NCI-H2196 (cell line): ENCODE data around the gene TMEM178A.

ENCODE experiments used
- DNase-seq: peaks from one replicate; lab custom pipeline; 2025; ENCODE audit not compliant: unreplicated experiment; lab: John Stamatoyannopoulos, UW

The TMEM178A gene

DNA sequence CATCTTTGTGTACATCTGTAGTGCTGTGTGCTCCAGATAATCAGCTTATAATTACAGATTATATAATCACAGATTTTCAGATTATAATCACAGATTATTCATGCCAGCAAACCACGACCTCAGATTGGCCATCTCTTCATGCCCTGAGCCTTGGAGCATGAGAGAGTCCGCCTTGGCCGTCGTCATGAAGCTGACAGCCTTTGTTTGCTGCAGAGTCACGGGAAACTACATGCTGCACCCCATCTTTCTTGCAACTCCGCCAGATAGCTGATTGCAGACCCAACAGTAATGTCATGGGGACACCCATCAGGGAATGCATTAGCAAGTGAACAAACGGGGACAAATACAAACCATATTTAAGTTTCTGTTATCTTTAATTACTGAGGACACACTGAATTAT, 7.3 kb downstream of the TMEM178A start:
- DNase-seq = no peak

GRCh38 chr2:39676342-39676741, 10.6 kb downstream of the TMEM178A start:
- no peak for DNase-seq

GRCh38 chr2:39678170-39678569, 12.5 kb downstream of the TMEM178A start:
- no peak for DNase-seq

DNA sequence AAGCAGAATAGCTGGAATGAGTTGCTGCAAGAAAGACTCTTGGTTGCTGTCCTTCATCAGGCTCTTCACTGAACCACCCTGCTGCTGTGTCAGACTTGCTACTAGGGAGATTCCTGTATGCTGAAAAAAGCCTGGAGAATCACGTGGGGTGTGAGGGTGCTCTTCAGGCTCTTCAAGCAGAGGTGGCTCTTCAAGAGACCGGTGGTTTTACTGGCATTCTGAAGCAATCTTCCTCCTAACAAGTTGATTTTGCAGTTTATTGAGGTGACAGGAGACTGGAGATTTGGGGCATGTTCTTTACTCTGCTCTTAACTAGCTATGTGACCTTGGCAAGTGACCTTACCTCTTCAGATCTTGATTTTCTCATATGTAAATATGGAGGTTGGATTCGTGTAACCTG, 14.1 kb downstream of the TMEM178A start:
- no peak for DNase-seq

DNA sequence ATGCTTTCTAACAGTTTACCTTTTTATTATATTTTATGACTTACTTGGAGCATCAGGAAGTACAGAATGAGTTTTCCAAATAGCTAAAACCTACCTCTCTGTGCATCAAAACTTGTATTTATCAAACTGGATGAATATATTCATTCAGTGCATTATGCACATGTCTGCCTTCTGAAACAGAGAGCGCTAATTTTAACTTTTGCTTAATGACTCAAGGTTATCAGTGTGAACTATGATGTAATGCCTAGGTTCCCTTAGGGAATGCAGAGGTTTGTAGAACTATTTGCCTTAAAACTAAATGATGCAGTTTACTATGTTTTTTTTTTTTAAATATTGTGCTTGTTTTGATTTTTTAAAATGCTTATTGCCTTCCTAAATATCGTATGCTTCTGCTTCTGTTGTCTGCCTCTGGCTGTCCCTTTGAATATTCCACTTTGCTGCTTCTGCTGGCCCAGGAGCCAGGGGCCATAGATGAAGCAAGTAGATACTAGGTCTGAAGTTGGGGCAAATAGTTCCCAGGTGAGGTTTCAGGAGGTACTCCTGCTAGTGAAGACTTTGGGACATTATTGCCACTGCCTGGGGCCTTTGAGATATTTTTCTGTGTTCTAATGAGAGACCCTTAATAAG, 16.5 kb downstream of the TMEM178A start:
- no peak for DNase-seq

DNA sequence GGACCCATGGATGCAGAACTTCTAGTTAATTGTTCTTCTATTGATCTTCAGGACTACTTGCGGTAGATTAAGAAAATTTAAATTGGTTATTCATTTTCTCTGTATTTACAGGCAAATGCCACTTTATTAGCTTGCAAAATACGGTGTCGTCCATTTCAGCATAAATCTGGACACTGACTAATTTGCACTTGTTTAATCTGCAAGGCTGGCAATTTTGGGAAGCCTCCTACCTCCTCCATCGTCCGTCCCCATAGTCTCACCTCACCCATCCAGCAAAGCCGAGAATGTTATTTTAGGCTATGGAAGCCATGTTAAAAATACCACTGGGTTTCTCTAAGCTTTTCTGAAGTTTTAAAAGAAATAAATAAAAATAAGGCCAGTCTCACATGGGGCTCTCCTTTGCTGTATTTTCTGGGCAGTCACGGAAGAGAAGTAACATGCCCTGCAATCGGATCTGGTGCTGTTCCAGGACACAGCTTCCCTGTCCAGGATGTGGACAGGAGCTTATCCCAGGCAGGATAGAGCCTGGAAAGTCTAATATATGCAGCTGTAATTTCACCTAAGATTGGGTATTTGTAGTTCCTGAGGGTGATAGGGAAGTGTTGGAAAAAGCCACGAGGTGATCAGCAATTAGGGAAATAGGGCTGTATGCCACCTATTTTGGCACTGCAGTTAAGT, 17.4 kb downstream of the TMEM178A start:
- no peak for DNase-seq

- no peak for DNase-seq
Measured at GRCh38 chr2:39684464-39684863, 18.7 kb downstream of the TMEM178A start.

GRCh38 chr2:39685126-39685525, 19.4 kb downstream of the TMEM178A start:
- no peak for DNase-seq

DNA sequence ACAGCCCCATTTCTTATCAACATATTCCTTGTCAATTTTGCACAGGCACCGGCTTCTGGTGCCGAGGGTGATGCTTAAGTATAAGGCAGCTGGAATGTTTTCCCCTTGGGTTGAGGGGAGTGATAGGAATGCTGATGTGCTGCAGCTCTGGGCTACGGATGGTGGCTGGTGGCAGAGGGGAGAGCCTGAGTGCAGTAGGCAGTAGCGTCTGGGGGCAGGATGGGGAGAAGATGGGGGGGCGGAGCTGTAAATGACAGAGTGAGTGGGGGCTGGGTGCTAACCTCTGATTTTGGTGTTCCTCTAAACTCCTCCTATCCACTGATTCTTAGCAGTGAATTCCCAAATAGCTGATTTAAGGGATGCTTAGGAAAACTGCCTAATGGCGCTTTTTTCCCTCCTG, 20.7 kb downstream of the TMEM178A start:
- DNase-seq = no peak

GRCh38 chr2:39688181-39688580, 22.5 kb downstream of the TMEM178A start:
- no peak for DNase-seq

DNA sequence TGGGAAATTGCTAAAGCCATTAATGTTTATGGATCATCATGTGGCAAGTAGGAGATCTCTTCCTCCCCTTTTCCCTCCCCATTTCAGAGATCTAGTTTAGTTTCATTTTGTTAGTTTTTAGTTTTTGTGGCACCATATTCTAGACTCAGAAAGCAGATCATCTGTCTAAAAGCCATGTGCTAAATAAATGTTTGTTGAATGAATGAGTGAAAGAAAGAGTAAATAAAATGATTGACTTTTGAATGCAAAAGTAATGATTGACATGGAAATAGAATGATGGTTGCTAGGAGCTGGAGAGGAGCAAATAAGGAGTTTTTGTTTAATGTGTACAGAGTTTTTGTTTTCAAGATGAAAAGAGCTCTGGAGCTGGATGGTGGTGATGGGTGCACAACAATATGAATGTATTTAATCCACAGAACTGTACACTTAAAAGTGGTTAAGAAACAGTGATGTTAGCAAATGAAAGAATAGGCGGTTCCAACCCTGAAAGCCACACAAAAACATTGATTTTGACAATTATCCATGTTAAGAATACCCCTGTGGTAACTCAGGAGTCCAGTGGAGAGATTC, 23.6 kb downstream of the TMEM178A start:
- no peak for DNase-seq

DNA sequence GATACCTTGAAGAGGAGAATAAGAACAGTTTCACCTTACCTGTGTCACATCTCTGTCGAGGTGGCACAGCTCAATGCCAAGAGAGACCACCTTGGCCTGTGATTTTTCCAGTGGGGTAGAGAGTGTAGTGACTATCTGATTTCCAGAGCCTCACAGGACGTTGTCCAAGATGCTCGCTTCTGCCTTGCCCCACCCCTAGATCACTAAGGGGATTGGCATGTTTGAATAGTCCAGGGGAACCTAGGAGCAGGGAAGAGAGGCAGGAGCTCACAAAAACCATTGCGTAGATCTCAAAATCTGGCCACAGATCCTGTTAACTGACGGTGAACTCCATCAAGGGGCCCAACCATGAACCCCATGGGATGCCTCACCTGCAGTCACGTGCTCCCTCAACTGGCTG, 24.2 kb downstream of the TMEM178A start:
- no peak for DNase-seq

- DNase-seq = no peak
Measured at GRCh38 chr2:39693245-39693644, 27.5 kb downstream of the TMEM178A start.

DNA sequence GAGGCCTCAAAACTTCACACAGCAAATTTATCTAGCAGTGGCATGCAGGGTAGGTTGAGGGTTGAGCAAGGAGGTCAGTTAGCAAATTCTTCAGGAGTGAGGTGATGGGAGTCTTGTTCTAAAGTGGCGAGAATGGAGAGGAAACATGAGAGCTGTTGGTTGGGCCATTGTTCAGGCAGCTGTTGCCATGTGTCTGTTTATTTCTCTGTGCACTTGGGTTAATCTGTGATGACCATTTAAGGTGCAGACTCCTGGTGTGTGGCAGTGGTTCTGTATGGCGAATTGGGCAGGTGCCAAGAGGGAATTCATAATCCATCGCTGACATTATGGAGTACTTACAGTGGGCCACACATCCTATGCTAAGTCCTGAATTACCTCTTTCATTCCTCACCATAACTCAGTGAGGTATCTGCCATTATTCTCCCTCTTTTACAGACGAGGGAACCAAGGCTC, 30.4 kb downstream of the TMEM178A start:
- DNase-seq = peak; percentile 55

DNA sequence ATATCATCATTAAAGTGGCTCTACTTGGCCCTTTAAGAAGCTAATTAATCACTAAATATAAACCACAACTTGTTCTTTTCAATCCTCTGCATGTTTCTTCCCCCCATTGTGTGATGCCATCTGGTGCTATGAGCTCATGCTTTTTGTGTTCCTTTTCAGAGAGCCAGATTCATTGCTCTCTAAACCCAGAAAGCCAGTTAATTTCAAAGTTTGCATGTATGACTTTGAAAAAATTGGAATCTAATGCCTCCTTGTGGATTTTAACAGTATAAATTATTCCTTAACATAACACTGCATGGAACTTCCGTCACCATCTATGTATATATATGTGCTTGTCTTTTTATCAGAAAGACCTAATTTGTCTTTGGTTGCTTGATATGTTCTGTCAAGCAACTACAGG, 31.1 kb downstream of the TMEM178A start:
- DNase-seq = peak; percentile 53

GRCh38 chr2:39697454-39697853, 31.7 kb downstream of the TMEM178A start:
- no peak for DNase-seq

- DNase-seq = no peak
Measured at GRCh38 chr2:39701137-39701536, 35.4 kb downstream of the TMEM178A start.

DNA sequence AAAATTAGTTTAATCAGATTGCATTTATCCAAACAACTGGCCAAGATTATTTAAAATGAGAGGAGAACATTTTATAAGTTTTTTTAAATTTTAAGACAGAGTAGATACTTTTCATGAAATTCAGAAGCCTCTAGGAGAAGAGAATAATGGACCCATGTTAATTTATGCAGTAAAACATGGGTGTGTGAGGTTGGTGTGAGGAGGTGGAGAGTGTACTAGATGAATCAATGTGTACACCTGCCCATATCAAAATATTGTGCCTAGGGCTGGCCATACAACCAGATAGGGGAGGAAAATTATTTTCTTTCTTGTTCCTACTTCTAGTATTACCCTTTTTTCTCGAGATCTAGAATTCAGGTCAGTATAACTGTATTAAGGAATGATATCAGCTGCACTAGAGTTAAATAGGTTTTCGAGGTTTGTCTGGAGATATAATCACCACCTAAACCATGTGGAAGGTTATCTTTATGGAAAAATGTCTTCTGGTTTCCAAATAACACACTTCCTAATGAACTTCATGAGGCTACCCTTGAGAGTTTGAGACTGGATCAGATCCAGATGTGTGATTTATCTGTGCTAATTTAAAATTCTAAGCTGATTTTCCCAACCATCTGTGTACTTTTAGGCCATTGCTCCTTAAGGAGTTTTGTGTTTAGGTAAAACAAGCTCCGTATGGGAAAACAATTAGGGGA, 37.6 kb downstream of the TMEM178A start:
- no peak for DNase-seq

GRCh38 chr2:39704540-39704939, 38.8 kb downstream of the TMEM178A start:
- no peak for DNase-seq

DNA sequence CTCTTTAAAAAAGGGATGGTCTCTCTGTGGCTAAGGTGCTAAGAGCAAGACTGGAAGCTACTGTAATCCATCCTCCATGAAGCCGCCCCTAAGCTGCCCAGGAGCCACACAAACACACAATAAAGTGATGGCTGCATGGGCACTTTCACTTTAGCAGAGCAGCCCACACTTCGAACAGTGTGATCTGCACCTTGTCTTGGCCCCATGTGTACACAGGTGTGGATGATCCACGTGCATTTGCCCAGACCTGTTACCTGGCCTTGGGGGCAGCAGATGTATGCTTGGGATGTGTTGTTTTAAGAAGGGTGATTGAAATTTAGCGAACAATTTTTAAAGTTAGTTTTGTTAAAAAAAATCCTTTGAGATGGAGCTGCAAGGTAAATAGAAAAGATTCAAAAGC, 39.9 kb downstream of the TMEM178A start:
- DNase-seq = no peak

- no peak for DNase-seq
Measured at GRCh38 chr2:39706312-39706711, 40.6 kb downstream of the TMEM178A start.

DNA sequence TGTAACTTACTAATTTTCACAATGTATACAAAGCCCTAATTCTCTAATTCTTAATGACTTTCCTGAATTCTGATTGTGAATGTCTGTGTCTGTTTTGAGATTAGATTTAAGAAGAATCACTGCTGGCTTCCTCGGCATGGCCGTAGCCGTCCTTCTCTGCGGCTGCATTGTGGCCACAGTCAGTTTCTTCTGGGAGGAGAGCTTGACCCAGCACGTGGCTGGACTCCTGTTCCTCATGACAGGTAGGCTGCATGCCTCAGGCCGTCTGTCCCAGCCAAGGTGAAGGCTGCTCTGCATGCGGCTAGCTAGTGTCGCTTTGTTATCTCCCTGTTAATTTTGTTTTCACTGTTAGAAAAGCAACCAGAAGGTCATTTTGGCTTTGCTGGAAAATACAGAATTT, 41.2 kb downstream of the TMEM178A start:
- no peak for DNase-seq
